NCI-H510A treated with DMSO at 0.1 percent for 48 hours (cell line): ENCODE data around the gene ACOX2.

Experiments used
- DNase-seq: peaks from one replicate; lab custom pipeline; 2025; lab: John Stamatoyannopoulos, UW

Gene ACOX2

GRCh38 chr3:58536501-58537411 lies at the start of gene ACOX2:
ACOX2 (minus strand) TSS chr3:58537190; CDS start chr3:58535106, 2,084 bp downstream.
- DNase-seq: no peak

- peak; percentile 13 for DNase-seq
These were observed 49.0 kb upstream of the ACOX2 start for GRCh38 chr3:58585994-58586393.

GRCh38 chr3:58585005-58585786 lies 48.2 kb upstream of the ACOX2 start:
- DNase-seq: peak; percentile 65

- DNase-seq: no peak
These were observed 47.7 kb upstream of the ACOX2 start for GRCh38 chr3:58584690-58585004.

- DNase-seq: peak; percentile 4
These were observed 44.5 kb upstream of the ACOX2 start for GRCh38 chr3:58581328-58582091.

- DNase-seq: no peak
These were observed 43.9 kb upstream of the ACOX2 start for GRCh38 chr3:58580826-58581327.

- DNase-seq: no peak
These were observed 41.9 kb upstream of the ACOX2 start for GRCh38 chr3:58578873-58579272.

GRCh38 chr3:58577269-58577821 lies 40.4 kb upstream of the ACOX2 start, which contains the start of gene FAM107A:
FAM107A (minus strand) TSS chr3:58577391; CDS start chr3:58569860, 7,531 bp downstream.
- no peak for DNase-seq

GRCh38 chr3:58576716-58577115 lies 39.7 kb upstream of the ACOX2 start:
- DNase-seq: no peak

GRCh38 chr3:58575971-58576652 lies 39.1 kb upstream of the ACOX2 start:
- DNase-seq: no peak

GRCh38 chr3:58574682-58575081 lies 37.7 kb upstream of the ACOX2 start:
- no peak for DNase-seq

- DNase-seq: no peak
These were observed 37.1 kb upstream of the ACOX2 start for GRCh38 chr3:58574106-58574505.

- no peak for DNase-seq
These were observed 36.6 kb upstream of the ACOX2 start for GRCh38 chr3:58573640-58574039.

- no peak for DNase-seq
These were observed 35.7 kb upstream of the ACOX2 start for GRCh38 chr3:58572634-58573230.

GRCh38 chr3:58572013-58572633 lies 35.1 kb upstream of the ACOX2 start:
- no peak for DNase-seq

- DNase-seq: no peak
These were observed 33.9 kb upstream of the ACOX2 start for GRCh38 chr3:58570851-58571250.

- DNase-seq: no peak
These were observed 32.5 kb upstream of the ACOX2 start for GRCh38 chr3:58569287-58570001.

GRCh38 chr3:58568572-58569286 lies 31.7 kb upstream of the ACOX2 start:
- DNase-seq: peak; percentile 34

GRCh38 chr3:58567251-58567515 lies 30.2 kb upstream of the ACOX2 start:
- DNase-seq: no peak
